Keratinocyte (primary cell): ENCODE measurements around the gene ESR2. TPM values are rescaled to one million over a fixed set of nuclear protein-coding genes. Genes with fewer than 3 reads are reported as not detected.

ENCODE experiments used
- DNase-seq: peaks from one replicate; pipeline ENCODE4 v3.0.0-alpha.2; 2011; ENCODE audit warnings: low read depth, missing footprints, low spot score
- FAIRE-seq: peaks from 2 replicates; lab custom pipeline; 2011; peaks lifted over from hg19 to GRCh38; lab: Jason Lieb, UNC
- H2AFZ ChIP-seq: 2 replicates; pipeline ENCODE4 v1.6.0; 2012; ENCODE audit warnings: low read length, control low read depth, inconsistent platforms; ENCODE audit not compliant: control insufficient read depth
- H3K27ac ChIP-seq: 2 replicates; pipeline ENCODE4 v1.5.1; 2011; ENCODE audit warnings: low read length; ENCODE audit not compliant: control insufficient read depth, insufficient read depth
- H3K27me3 ChIP-seq: 3 replicates; pipeline ENCODE4 v1.6.0; 2011; ENCODE audit warnings: low read length; ENCODE audit not compliant: control insufficient read depth, insufficient read depth; ENCODE audit errors: extremely low read depth
- H3K36me3 ChIP-seq, 2 experiments: 2 replicates in 1 of 2; 3 replicates in 1 of 2; pipeline ENCODE4 v1.5.1; 2011; ENCODE audit warnings: low read length in 2 of 2, mild to moderate bottlenecking in 1 of 2; ENCODE audit not compliant: control insufficient read depth in 2 of 2, insufficient read depth in 2 of 2; ENCODE audit errors: extremely low read depth in 1 of 2
- H3K4me1 ChIP-seq: 3 replicates; pipeline ENCODE4 v1.5.1; 2011; ENCODE audit warnings: low read length; ENCODE audit not compliant: control insufficient read depth, insufficient read depth; ENCODE audit errors: extremely low read depth
- H3K4me2 ChIP-seq: 3 replicates; pipeline ENCODE4 v1.6.0; 2011; ENCODE audit warnings: low read depth, low read length; ENCODE audit not compliant: control insufficient read depth, insufficient read depth; ENCODE audit errors: extremely low read depth
- H3K4me3 ChIP-seq, 3 experiments: fragments of 200-600 bp in 1 of 3; sonication (generic) in 1 of 3; 2 replicates in 2 of 3; 3 replicates in 1 of 3; pipeline ENCODE4 v1.5.1; 2011 to 2016; ENCODE audit warnings: low read length in 3 of 3, mild to moderate bottlenecking in 3 of 3, control low read depth in 2 of 3, inconsistent platforms in 1 of 3, low read depth in 1 of 3, mixed read lengths in 1 of 3, mixed run types in 1 of 3, moderate library complexity in 1 of 3; ENCODE audit not compliant: control insufficient read depth in 2 of 3, insufficient read depth in 2 of 3; ENCODE audit errors: extremely low read depth in 1 of 3
- H3K79me2 ChIP-seq: 2 replicates; pipeline ENCODE4 v1.6.0; 2012; ENCODE audit warnings: low read length; ENCODE audit not compliant: control insufficient read depth, insufficient read depth
- H3K9ac ChIP-seq: 3 replicates; pipeline ENCODE4 v1.6.0; 2011; ENCODE audit warnings: low read length; ENCODE audit not compliant: control insufficient read depth, insufficient read depth; ENCODE audit errors: extremely low read depth
- H3K9me1 ChIP-seq: 3 replicates; pipeline ENCODE4 v1.6.0; 2011; ENCODE audit warnings: low read length; ENCODE audit not compliant: control insufficient read depth, insufficient read depth; ENCODE audit errors: extremely low read depth
- H3K9me3 ChIP-seq: 2 replicates; pipeline ENCODE4 v1.5.1; 2012; ENCODE audit warnings: low read depth, low read length; ENCODE audit not compliant: control insufficient read depth
- H4K20me1 ChIP-seq: 3 replicates; pipeline ENCODE4 v1.6.0; 2011; ENCODE audit warnings: low read length; ENCODE audit not compliant: control insufficient read depth, insufficient read depth; ENCODE audit errors: extremely low read depth
- EZH2 ChIP-seq: IDR thresholded peaks from one replicate; pipeline ENCODE4 v1.6.1; 2012; ENCODE audit warnings: inconsistent platforms, mild to moderate bottlenecking, low read length, moderate library complexity
- dilution Hi-C: fragments of 300-500 bp; cut with MboI; formaldehyde crosslinking; loops from one replicate; pipeline ENCODE4 v1.7.0; 2020; ENCODE audit warnings: low sequenced_read_pairs; ENCODE audit not compliant: extremely low pct_ligation_motif_present
- polyA plus RNA-seq, 5 experiments: library from polyadenylated mRNA; depleted of rRNA in 3 of 5; stranded (reverse) in 3 of 5; stranded (forward) in 1 of 5; unstranded in 1 of 5; fragments of >200 nt; gene quantifications; 1 replicate in 1 of 5; 2 replicates in 3 of 5; 3 replicates in 1 of 5; pipeline versions ENCODE4 v1.2.1 to v1.2.3, GENCODE V29; 2011 to 2012; ENCODE audit warnings: missing spikeins in 2 of 5, low read depth in 1 of 5, low replicate concordance in 1 of 5
- TF ChIP-seq, protein P1 (sequence below), 3 experiments: IDR thresholded peaks in 1 of 3; conservative IDR thresholded peaks in 1 of 3; optimal IDR thresholded peaks in 1 of 3; 2 replicates in 2 of 3; 3 replicates in 1 of 3; pipeline versions ENCODE3 to v1.5.1; 2011; ENCODE audit warnings: low read length in 3 of 3, mild to moderate bottlenecking in 3 of 3, moderate library complexity in 2 of 3, control low read depth in 1 of 3, inconsistent platforms in 1 of 3; ENCODE audit not compliant: insufficient read depth in 2 of 3; ENCODE audit errors: extremely low read depth in 1 of 3

Gene ESR2
- polyA plus RNA-seq, 1 donor (not counting 4 experiments of a cell fraction or from before 2014, with no cell fraction given), result 0.03 TPM

DNA sequence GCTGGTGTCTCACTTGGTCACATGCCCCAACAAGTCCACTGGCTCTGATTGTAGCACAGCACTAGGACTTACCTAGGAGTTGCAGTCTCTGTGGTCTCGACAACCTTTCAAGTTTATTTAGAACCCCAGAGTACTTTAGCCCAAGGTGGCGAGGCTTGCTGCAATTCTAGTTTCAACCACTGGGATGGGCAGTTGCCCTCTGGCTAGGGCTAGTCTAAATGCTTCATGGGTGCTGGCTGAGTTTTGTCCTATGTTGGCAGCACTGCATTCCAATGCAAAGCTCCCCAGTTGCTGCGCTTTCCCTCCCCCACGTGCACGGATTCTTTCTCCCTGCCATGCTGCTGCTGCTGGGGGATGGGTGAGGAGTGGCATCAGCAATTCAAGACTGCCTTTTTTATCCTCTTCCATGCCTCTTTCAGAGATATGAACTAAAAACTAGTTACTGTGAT is 233.5 kb downstream of the ESR2 start:
- dilution Hi-C loops, result no loop called here
- FAIRE-seq (peak; percentile 98), DNase-seq (peak; percentile 98)
- no peak for TF ChIP-seq EZH2
- TF ChIP-seq, protein P1, sequence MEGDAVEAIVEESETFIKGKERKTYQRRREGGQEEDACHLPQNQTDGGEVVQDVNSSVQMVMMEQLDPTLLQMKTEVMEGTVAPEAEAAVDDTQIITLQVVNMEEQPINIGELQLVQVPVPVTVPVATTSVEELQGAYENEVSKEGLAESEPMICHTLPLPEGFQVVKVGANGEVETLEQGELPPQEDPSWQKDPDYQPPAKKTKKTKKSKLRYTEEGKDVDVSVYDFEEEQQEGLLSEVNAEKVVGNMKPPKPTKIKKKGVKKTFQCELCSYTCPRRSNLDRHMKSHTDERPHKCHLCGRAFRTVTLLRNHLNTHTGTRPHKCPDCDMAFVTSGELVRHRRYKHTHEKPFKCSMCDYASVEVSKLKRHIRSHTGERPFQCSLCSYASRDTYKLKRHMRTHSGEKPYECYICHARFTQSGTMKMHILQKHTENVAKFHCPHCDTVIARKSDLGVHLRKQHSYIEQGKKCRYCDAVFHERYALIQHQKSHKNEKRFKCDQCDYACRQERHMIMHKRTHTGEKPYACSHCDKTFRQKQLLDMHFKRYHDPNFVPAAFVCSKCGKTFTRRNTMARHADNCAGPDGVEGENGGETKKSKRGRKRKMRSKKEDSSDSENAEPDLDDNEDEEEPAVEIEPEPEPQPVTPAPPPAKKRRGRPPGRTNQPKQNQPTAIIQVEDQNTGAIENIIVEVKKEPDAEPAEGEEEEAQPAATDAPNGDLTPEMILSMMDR (optimal IDR thresholded peaks at IDR 0.05 in 1 of 3, IDR thresholded peaks at IDR 0.05 in 1 of 3, conservative IDR thresholded peaks at IDR 0.05 in 1 of 3; ENCODE audit: extremely low read depth in 1 of 3, insufficient read depth in 2 of 3, low read length in 3 of 3), result peak; percentile 82 to 91 (median 83)
- Histone ChIP-seq H3K9me1 (no peaks in the 10 kb centered on the region), H3K4me1 (peaks cover 40% of the 10 kb centered on the region), H3K27me3 (no peaks in the 10 kb centered on the region), H3K9ac (peak overlapping the region; percentile 79), H3K9me3 (no peaks in the 10 kb centered on the region), H3K27ac (peak overlapping the region; percentile 99), H3K79me2 (no peaks in the 10 kb centered on the region), H2AFZ (peak overlapping the region; percentile 88), H3K4me3 (peak overlapping the region in 2 of 3 experiments; percentile 31 to 45), H3K4me2 (peak overlapping the region; percentile 87), H3K36me3 (peaks cover 0 to 2% of the 10 kb centered on the region in 2 experiments), H4K20me1 (no peaks in the 10 kb centered on the region)

DNA sequence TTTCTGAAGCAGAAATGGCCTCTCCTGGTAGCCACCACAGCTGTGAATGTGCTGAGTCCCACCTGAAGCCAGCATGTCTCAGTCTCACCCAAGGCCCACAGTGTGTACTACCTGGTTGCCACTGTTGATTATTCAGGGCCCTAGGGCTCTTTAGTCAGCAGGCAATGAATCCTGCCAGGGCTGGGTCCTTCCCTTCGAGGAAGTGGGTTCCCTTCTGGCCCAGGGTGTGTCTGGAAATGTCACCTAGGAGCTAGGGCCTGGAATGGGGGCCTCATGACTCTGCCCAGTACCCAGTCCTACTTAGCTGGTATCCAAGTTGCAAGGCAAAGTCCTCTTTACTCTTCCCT is 234.0 kb downstream of the ESR2 start:
- peak overlapping the region; percentile 87 for H3K4me2 ChIP-seq
- peaks cover 0 to 2% of the 10 kb centered on the region in 2 experiments for H3K36me3 ChIP-seq
- DNase-seq (peak; percentile 90), FAIRE-seq (no peak)
- H3K79me2 ChIP-seq, result no peaks in the 10 kb centered on the region
- peaks cover 40% of the 10 kb centered on the region for H3K4me1 ChIP-seq
- dilution Hi-C loops, result no loop called here
- no peaks in the 10 kb centered on the region for H4K20me1 ChIP-seq
- peak overlapping the region; percentile 79 for H3K9ac ChIP-seq
- H3K4me3 ChIP-seq, result peak overlapping the region in 2 of 3 experiments; percentile 31 to 45
- no peaks in the 10 kb centered on the region for H3K27me3 ChIP-seq
- H3K9me1 ChIP-seq, result no peaks in the 10 kb centered on the region
- TF ChIP-seq EZH2, result no peak
- TF ChIP-seq, protein P1 (optimal IDR thresholded peaks at IDR 0.05 in 1 of 3, IDR thresholded peaks at IDR 0.05 in 1 of 3, conservative IDR thresholded peaks at IDR 0.05 in 1 of 3; ENCODE audit: extremely low read depth in 1 of 3, insufficient read depth in 2 of 3, low read length in 3 of 3), result no peak
- H2AFZ ChIP-seq, result peak overlapping the region; percentile 60
- H3K27ac ChIP-seq, result peak overlapping the region; percentile 99
- no peaks in the 10 kb centered on the region for H3K9me3 ChIP-seq
